ENCODE measurements around the gene SLC17A1.

GRCh38 chr6:25794784-25795183 lies 37.1 kb downstream of the SLC17A1 start:
- TF ChIP-seq, protein P1, sequence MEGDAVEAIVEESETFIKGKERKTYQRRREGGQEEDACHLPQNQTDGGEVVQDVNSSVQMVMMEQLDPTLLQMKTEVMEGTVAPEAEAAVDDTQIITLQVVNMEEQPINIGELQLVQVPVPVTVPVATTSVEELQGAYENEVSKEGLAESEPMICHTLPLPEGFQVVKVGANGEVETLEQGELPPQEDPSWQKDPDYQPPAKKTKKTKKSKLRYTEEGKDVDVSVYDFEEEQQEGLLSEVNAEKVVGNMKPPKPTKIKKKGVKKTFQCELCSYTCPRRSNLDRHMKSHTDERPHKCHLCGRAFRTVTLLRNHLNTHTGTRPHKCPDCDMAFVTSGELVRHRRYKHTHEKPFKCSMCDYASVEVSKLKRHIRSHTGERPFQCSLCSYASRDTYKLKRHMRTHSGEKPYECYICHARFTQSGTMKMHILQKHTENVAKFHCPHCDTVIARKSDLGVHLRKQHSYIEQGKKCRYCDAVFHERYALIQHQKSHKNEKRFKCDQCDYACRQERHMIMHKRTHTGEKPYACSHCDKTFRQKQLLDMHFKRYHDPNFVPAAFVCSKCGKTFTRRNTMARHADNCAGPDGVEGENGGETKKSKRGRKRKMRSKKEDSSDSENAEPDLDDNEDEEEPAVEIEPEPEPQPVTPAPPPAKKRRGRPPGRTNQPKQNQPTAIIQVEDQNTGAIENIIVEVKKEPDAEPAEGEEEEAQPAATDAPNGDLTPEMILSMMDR (IDR thresholded peaks at IDR 0.05; ENCODE audit: low read length) = no peak
- TF ChIP-seq EZH2 (optimal IDR thresholded peaks at IDR 0.05; ENCODE audit: low read depth, low read length) = no peak
